HEK293 (cell line): ENCODE data around the gene DNAJB14.

Experiments
- BCL11A ChIP-seq: fragments of 450-650 bp; formaldehyde crosslinking; IDR thresholded peaks from 2 replicates; pipeline ENCODE4 v1.5.1; 2016; ENCODE audit warnings: low read depth, missing biosample characterization, missing genetic modification characterization
- IKZF3 ChIP-seq: fragments of 450-650 bp; IDR thresholded peaks from 2 replicates; pipeline ENCODE4 v1.5.0; 2018; ENCODE audit warnings: missing biosample characterization, mild to moderate bottlenecking, missing genetic modification characterization, moderate library complexity
- PRDM10 ChIP-seq: fragments of 450-650 bp; formaldehyde crosslinking; IDR thresholded peaks from 2 replicates; pipeline ENCODE4 v1.5.1; 2016; ENCODE audit warnings: missing biosample characterization, missing genetic modification characterization
- WT1 ChIP-seq: fragments of 450-650 bp; formaldehyde crosslinking; IDR thresholded peaks from 2 replicates; pipeline ENCODE4 v1.5.1; 2016; ENCODE audit warnings: missing biosample characterization, missing genetic modification characterization
- ZBTB10 ChIP-seq: fragments of 450-650 bp; formaldehyde crosslinking; IDR thresholded peaks from 2 replicates; pipeline ENCODE4 v1.5.1; 2016; ENCODE audit warnings: missing biosample characterization, missing genetic modification characterization
- ZBTB20 ChIP-seq: fragments of 450-650 bp; formaldehyde crosslinking; IDR thresholded peaks from 2 replicates; pipeline ENCODE4 v1.5.1; 2016; ENCODE audit warnings: missing biosample characterization, missing genetic modification characterization
- ZFP37 ChIP-seq: fragments of 450-650 bp; formaldehyde crosslinking; IDR thresholded peaks from 2 replicates; pipeline ENCODE4 v1.5.1; 2016; ENCODE audit warnings: missing biosample characterization, missing genetic modification characterization
- ZNF133 ChIP-seq: fragments of 450-650 bp; formaldehyde crosslinking; IDR thresholded peaks from 2 replicates; pipeline ENCODE4 v1.5.1; 2016; ENCODE audit warnings: missing biosample characterization, missing genetic modification characterization
- ZNF174 ChIP-seq: fragments of 450-650 bp; formaldehyde crosslinking; IDR thresholded peaks from 2 replicates; pipeline ENCODE4 v1.5.0; 2017; ENCODE audit warnings: missing biosample characterization, mild to moderate bottlenecking, missing genetic modification characterization
- ZNF184 ChIP-seq: fragments of 450-650 bp; IDR thresholded peaks from 2 replicates; pipeline ENCODE4 v1.5.1; 2018; ENCODE audit warnings: missing biosample characterization, mild to moderate bottlenecking, missing genetic modification characterization
- ZNF2 ChIP-seq: fragments of 450-650 bp; formaldehyde crosslinking; IDR thresholded peaks from 2 replicates; pipeline ENCODE4 v1.5.1; 2016; ENCODE audit warnings: missing biosample characterization, missing genetic modification characterization
- ZNF211 ChIP-seq: fragments of 450-650 bp; formaldehyde crosslinking; IDR thresholded peaks from 2 replicates; pipeline ENCODE4 v1.5.1; 2016; ENCODE audit warnings: low read depth, missing biosample characterization, missing genetic modification characterization
- ZNF394 ChIP-seq: fragments of 450-650 bp; formaldehyde crosslinking; IDR thresholded peaks from 2 replicates; pipeline ENCODE4 v1.5.1; 2016; ENCODE audit warnings: missing biosample characterization, missing genetic modification characterization, mild to moderate bottlenecking, moderate library complexity, borderline replicate concordance
- ZNF423 ChIP-seq: fragments of 450-650 bp; formaldehyde crosslinking; IDR thresholded peaks from 2 replicates; pipeline ENCODE4 v1.5.1; 2016; ENCODE audit warnings: missing biosample characterization, missing genetic modification characterization
- ZNF510 ChIP-seq: fragments of 450-650 bp; formaldehyde crosslinking; IDR thresholded peaks from 2 replicates; pipeline ENCODE4 v1.5.1; 2018; ENCODE audit warnings: mild to moderate bottlenecking, missing genetic modification characterization, missing biosample characterization; ENCODE audit not compliant: insufficient replicate concordance
- ZNF549 ChIP-seq: fragments of 450-650 bp; IDR thresholded peaks from 2 replicates; pipeline ENCODE4 v1.5.1; 2018; ENCODE audit warnings: missing biosample characterization, missing genetic modification characterization, mild to moderate bottlenecking, inconsistent platforms, moderate library complexity
- ZNF560 ChIP-seq: fragments of 450-650 bp; formaldehyde crosslinking; IDR thresholded peaks from 2 replicates; pipeline ENCODE4 v1.5.1; 2017; ENCODE audit warnings: missing biosample characterization, missing genetic modification characterization, borderline replicate concordance
- ZNF561 ChIP-seq: fragments of 450-650 bp; IDR thresholded peaks from 2 replicates; pipeline ENCODE4 v1.5.1; 2018; ENCODE audit warnings: missing biosample characterization, missing genetic modification characterization, borderline replicate concordance
- ZNF585B ChIP-seq: fragments of 450-650 bp; formaldehyde crosslinking; IDR thresholded peaks from 2 replicates; pipeline ENCODE4 v1.5.1; 2016; ENCODE audit warnings: missing biosample characterization, missing genetic modification characterization
- ZNF600 ChIP-seq: fragments of 450-650 bp; formaldehyde crosslinking; IDR thresholded peaks from 2 replicates; pipeline ENCODE4 v1.5.1; 2016; ENCODE audit warnings: missing biosample characterization, missing genetic modification characterization
- ZNF621 ChIP-seq: fragments of 450-650 bp; formaldehyde crosslinking; IDR thresholded peaks from 2 replicates; pipeline ENCODE4 v1.5.1; 2017; ENCODE audit warnings: missing biosample characterization, missing genetic modification characterization
- ZNF654 ChIP-seq: fragments of 450-650 bp; formaldehyde crosslinking; IDR thresholded peaks from 2 replicates; pipeline ENCODE4 v1.5.1; 2016; ENCODE audit warnings: low read depth, missing biosample characterization, missing genetic modification characterization
- ZNF660 ChIP-seq: fragments of 450-650 bp; IDR thresholded peaks from 2 replicates; pipeline ENCODE4 v1.5.1; 2018; ENCODE audit warnings: missing biosample characterization, mild to moderate bottlenecking, missing genetic modification characterization
- ZSCAN30 ChIP-seq: fragments of 450-650 bp; IDR thresholded peaks from 2 replicates; pipeline ENCODE4 v1.5.1; 2018; ENCODE audit warnings: missing biosample characterization, mild to moderate bottlenecking, missing genetic modification characterization, moderate library complexity
- TF ChIP-seq, protein P1 (sequence below): fragments of 450-650 bp; formaldehyde crosslinking; IDR thresholded peaks from 2 replicates; pipeline ENCODE4 v1.5.1; 2016; ENCODE audit warnings: missing biosample characterization, missing genetic modification characterization
- TF ChIP-seq, protein P2 (sequence below): fragments of 450-650 bp; IDR thresholded peaks from 2 replicates; pipeline ENCODE4 v1.5.1; 2018; ENCODE audit warnings: missing biosample characterization, mild to moderate bottlenecking, missing genetic modification characterization
- TF ChIP-seq, protein P3 (sequence below): fragments of 450-650 bp; formaldehyde crosslinking; IDR thresholded peaks from 2 replicates; pipeline ENCODE4 v1.5.1; 2016; ENCODE audit warnings: missing biosample characterization, missing genetic modification characterization

The DNAJB14 gene

DNA sequence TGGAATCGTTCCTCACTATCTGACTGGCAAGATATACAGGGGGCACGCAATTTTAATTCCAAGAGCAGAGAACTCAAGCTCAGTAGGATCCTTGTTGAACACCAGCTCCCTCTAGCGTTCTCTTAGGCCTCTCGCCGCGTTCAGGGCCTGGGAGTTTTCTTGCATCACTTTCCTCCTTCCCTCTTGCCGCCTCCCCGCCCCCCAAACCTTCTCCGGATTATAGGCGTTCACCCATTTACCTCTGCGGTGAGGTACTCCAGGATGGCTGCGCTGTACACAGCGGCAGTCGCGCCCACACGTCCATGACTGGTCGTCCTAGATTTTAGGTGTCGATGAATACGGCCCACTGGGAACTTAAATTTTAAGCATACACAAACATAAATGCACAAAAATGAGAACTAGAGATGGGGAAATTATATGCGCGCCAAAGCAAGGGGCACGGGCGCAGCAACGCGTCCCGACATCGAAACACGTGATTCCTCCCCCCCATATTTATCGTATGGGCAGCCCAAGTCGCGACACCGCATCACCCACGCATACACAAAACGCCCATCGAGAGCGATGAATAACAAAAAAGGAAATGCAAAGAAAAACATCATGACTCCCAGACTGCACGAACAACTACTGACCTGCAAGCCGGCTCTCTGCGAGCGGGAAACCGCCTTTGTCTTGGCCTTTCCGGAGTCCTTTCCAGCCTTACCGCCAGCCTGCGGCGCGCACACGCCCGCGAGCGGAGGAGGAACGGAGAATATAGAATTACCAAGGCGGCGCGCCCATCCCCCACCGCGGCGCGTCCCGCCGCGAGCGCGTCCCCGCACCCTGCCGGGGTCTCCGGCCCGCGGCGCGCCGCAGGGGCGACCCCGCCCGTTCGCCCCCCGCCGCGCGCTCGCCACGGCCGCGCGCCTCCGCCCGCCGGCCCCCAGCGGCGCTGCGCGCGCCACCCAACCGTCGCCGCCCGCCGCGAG, 2.9 kb upstream of the DNAJB14 start (continued):
- TF ChIP-seq, protein P1, sequence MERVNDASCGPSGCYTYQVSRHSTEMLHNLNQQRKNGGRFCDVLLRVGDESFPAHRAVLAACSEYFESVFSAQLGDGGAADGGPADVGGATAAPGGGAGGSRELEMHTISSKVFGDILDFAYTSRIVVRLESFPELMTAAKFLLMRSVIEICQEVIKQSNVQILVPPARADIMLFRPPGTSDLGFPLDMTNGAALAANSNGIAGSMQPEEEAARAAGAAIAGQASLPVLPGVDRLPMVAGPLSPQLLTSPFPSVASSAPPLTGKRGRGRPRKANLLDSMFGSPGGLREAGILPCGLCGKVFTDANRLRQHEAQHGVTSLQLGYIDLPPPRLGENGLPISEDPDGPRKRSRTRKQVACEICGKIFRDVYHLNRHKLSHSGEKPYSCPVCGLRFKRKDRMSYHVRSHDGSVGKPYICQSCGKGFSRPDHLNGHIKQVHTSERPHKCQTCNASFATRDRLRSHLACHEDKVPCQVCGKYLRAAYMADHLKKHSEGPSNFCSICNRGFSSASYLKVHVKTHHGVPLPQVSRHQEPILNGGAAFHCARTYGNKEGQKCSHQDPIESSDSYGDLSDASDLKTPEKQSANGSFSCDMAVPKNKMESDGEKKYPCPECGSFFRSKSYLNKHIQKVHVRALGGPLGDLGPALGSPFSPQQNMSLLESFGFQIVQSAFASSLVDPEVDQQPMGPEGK (tag by site-specific recombination), result peak; percentile 66; the same call in 1 of the 2 replicates
- TF ChIP-seq ZNF549 (tag by site-specific recombination), result no peak
- peak; percentile 51 for TF ChIP-seq ZNF600 (tag by site-specific recombination)
- TF ChIP-seq ZNF423 (tag by site-specific recombination), result 0 out of 2 replicates have a peak, but pooled peaks have one; percentile 14
- TF ChIP-seq ZNF654 (tag by site-specific recombination), result peak; percentile 69
- TF ChIP-seq ZNF660 (tag by site-specific recombination), result peak; percentile 60
- TF ChIP-seq ZNF184 (tag by site-specific recombination), result no peak
- TF ChIP-seq ZNF560 (tag by site-specific recombination), result no peak
- peak; percentile 62; the same call in 1 of the 2 replicates for TF ChIP-seq ZNF2 (tag by site-specific recombination)
- peak; percentile 70 for TF ChIP-seq PRDM10 (tag by site-specific recombination)
- TF ChIP-seq ZNF621, result no peak
- no peak for TF ChIP-seq BCL11A (tag by site-specific recombination)
- TF ChIP-seq ZNF585B, result no peak
- 0 out of 2 replicates have a peak, but pooled peaks have one; percentile 5 for TF ChIP-seq WT1
- peak; percentile 28; the same call in 1 of the 2 replicates for TF ChIP-seq ZNF394 (tag by site-specific recombination)
- peak; percentile 66; the same call in 1 of the 2 replicates for TF ChIP-seq ZBTB20 (tag by site-specific recombination)
- TF ChIP-seq ZNF133 (tag by site-specific recombination), result no peak
- TF ChIP-seq ZNF510 (tag by site-specific recombination), result no peak
- TF ChIP-seq IKZF3 (tag by site-specific recombination), result peak; percentile 45; the same call in 1 of the 2 replicates
- peak; percentile 73 for TF ChIP-seq ZBTB10 (tag by site-specific recombination)
- TF ChIP-seq ZSCAN30 (tag by site-specific recombination), result no peak
- TF ChIP-seq, protein P2, sequence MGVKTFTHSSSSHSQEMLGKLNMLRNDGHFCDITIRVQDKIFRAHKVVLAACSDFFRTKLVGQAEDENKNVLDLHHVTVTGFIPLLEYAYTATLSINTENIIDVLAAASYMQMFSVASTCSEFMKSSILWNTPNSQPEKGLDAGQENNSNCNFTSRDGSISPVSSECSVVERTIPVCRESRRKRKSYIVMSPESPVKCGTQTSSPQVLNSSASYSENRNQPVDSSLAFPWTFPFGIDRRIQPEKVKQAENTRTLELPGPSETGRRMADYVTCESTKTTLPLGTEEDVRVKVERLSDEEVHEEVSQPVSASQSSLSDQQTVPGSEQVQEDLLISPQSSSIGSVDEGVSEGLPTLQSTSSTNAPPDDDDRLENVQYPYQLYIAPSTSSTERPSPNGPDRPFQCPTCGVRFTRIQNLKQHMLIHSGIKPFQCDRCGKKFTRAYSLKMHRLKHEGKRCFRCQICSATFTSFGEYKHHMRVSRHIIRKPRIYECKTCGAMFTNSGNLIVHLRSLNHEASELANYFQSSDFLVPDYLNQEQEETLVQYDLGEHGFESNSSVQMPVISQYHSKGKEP (tag by site-specific recombination), result peak; percentile 8; the same call in 1 of the 2 replicates
- no peak; the same call in 1 of the 2 replicates for TF ChIP-seq ZNF561 (tag by site-specific recombination)
- TF ChIP-seq, protein P3, sequence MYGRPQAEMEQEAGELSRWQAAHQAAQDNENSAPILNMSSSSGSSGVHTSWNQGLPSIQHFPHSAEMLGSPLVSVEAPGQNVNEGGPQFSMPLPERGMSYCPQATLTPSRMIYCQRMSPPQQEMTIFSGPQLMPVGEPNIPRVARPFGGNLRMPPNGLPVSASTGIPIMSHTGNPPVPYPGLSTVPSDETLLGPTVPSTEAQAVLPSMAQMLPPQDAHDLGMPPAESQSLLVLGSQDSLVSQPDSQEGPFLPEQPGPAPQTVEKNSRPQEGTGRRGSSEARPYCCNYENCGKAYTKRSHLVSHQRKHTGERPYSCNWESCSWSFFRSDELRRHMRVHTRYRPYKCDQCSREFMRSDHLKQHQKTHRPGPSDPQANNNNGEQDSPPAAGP, result 0 out of 2 replicates have a peak, but pooled peaks have one; percentile 3
- no peak for TF ChIP-seq ZNF211 (tag by site-specific recombination)
- no peak for TF ChIP-seq ZNF174 (tag by site-specific recombination)
- 0 out of 2 replicates have a peak, but pooled peaks have one; percentile 48 for TF ChIP-seq ZFP37 (tag by site-specific recombination)
